RWPE2 (cell line): Measurements from ENCODE around the gene NLN.

Experiments
- ATAC-seq: fragments of 200-7000 bp; cut with Tn5 transposase; 3 replicates; pipeline ENCODE4 v1.9.1; 2021; ENCODE audit warnings: low read depth
- DNase-seq: peaks from one replicate; pipeline ENCODE4 v3.0.0-alpha.2; 2020; ENCODE audit warnings: low spot score
- H3K27ac ChIP-seq: fragments of 450-650 bp; 2 replicates; pipeline ENCODE4 v1.5.1; 2017; ENCODE audit warnings: mild to moderate bottlenecking; ENCODE audit not compliant: poor library complexity, severe bottlenecking
- H3K27me3 ChIP-seq: fragments of 250-450 bp; sonication (Bioruptor Pico); 2 replicates; pipeline ENCODE4 v1.5.1; 2021; ENCODE audit warnings: mild to moderate bottlenecking, moderate library complexity; ENCODE audit not compliant: insufficient read depth, poor library complexity, severe bottlenecking
- H3K36me3 ChIP-seq: fragments of 250-450 bp; sonication (Bioruptor Pico); 2 replicates; pipeline ENCODE4 v1.5.1; 2020; ENCODE audit warnings: low read depth, mild to moderate bottlenecking, moderate library complexity
- H3K4me1 ChIP-seq: fragments of 250-450 bp; sonication (Bioruptor Pico); 2 replicates; pipeline ENCODE4 v1.5.1; 2021; ENCODE audit warnings: mild to moderate bottlenecking, moderate library complexity; ENCODE audit not compliant: insufficient read depth, poor library complexity, severe bottlenecking
- H3K4me3 ChIP-seq: fragments of 250-450 bp; sonication (Bioruptor Pico); 2 replicates; pipeline ENCODE4 v1.5.1; 2021; ENCODE audit warnings: mild to moderate bottlenecking, moderate library complexity; ENCODE audit not compliant: severe bottlenecking
- H3K9me3 ChIP-seq: fragments of 250-450 bp; sonication (Bioruptor Pico); 2 replicates; pipeline ENCODE4 v1.5.1; 2021; ENCODE audit warnings: mild to moderate bottlenecking, moderate library complexity; ENCODE audit not compliant: severe bottlenecking
- TF ChIP-seq, protein P1 (sequence below): fragments of 450-650 bp; IDR thresholded peaks from one replicate; pipeline ENCODE4 v1.5.1; 2017; ENCODE audit warnings: mild to moderate bottlenecking, moderate library complexity; ENCODE audit not compliant: poor library complexity, severe bottlenecking

Gene NLN

DNA sequence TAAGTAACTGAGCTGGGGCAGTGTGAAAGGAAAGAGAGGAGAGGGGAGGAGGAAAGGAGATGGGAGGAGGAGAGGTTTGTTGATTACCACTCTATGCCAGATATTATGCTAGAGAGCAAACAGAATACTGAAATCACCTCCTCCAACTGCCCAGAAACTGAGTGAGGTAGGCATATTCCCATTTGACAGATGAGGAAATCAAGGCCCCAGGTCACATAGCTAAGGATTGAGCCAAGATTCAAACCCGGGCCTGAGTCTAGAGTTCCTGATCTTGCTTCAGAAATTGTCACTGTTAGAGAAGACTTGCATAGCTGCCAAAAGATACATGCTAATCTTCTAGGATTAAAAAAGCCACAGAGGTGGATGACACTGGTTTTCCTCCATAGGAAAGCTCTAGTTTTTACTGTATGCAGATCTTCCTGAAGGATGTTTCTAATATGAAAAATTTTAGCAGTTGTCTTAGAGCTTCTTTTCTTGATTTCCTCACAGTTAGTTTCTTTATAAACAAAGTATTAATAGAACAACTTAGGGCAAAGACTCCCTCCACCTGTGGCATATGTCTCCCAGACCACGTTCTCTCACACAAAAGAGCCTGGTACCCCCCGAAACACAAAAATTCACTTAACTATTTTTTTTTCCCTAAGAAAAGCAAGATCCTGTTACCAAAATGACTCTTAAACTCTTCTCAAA, 97.4 kb downstream of the NLN start:
- no peak overlapping the region for H3K4me3 ChIP-seq
- no peaks in the 10 kb centered on the region for H3K9me3 ChIP-seq
- no peak overlapping the region for H3K27ac ChIP-seq
- ATAC-seq = no peak
- peaks cover 21% of the 10 kb centered on the region for H3K36me3 ChIP-seq
- TF ChIP-seq, protein P1, sequence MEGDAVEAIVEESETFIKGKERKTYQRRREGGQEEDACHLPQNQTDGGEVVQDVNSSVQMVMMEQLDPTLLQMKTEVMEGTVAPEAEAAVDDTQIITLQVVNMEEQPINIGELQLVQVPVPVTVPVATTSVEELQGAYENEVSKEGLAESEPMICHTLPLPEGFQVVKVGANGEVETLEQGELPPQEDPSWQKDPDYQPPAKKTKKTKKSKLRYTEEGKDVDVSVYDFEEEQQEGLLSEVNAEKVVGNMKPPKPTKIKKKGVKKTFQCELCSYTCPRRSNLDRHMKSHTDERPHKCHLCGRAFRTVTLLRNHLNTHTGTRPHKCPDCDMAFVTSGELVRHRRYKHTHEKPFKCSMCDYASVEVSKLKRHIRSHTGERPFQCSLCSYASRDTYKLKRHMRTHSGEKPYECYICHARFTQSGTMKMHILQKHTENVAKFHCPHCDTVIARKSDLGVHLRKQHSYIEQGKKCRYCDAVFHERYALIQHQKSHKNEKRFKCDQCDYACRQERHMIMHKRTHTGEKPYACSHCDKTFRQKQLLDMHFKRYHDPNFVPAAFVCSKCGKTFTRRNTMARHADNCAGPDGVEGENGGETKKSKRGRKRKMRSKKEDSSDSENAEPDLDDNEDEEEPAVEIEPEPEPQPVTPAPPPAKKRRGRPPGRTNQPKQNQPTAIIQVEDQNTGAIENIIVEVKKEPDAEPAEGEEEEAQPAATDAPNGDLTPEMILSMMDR = no peak
- no peaks in the 10 kb centered on the region for H3K27me3 ChIP-seq
- no peak for DNase-seq
- H3K4me1 ChIP-seq = peaks cover 11% of the 10 kb centered on the region

DNA sequence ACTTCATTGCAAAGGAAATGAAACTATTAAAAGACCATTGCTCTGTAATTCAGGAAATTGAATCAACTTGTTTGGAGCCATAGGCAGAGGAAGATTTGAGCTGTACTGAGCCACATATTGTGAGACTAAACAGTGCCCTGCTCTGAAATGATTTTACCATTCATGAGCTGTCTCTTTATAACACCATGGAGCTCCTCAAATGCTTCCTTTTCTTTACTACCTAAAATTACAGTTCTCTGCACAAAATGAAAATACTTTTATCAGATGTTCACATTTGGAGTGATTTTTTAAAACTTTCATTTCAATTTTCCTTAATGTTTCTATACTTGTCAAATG, 97.9 kb downstream of the NLN start:
- H3K4me1 ChIP-seq = peaks cover 11% of the 10 kb centered on the region
- H3K27me3 ChIP-seq = no peaks in the 10 kb centered on the region
- no peak overlapping the region for H3K4me3 ChIP-seq
- no peak overlapping the region for H3K27ac ChIP-seq
- ATAC-seq = no peak
- no peak for DNase-seq
- H3K36me3 ChIP-seq = peaks cover 24% of the 10 kb centered on the region
- H3K9me3 ChIP-seq = no peaks in the 10 kb centered on the region
- TF ChIP-seq, protein P1 = no peak

DNA sequence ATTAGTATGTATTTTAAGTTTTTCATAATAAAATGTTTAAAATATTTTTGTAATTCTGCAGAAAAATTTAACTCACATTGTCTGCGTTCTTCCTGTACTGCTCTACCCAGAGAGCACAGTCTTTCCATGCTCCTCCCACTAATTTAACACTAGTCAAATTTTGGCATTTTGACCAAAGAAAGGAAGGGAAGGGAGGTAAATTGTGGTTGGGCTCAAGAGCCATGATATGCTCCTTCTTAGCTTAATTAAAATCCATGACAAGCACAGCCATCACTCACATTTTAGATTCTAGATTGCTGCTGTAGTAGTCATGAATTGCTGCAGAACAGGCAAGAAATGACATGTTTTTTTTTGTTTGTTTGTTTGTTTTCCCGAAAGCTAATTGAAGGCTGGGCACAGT, 98.4 kb downstream of the NLN start:
- Histone ChIP-seq H3K27me3 (no peaks in the 10 kb centered on the region), H3K27ac (no peak overlapping the region), H3K4me3 (no peak overlapping the region), H3K9me3 (no peaks in the 10 kb centered on the region), H3K4me1 (peaks cover 11% of the 10 kb centered on the region), H3K36me3 (peaks cover 24% of the 10 kb centered on the region)
- DNase-seq = no peak
- TF ChIP-seq, protein P1 = no peak
- ATAC-seq = no peak

- no peak overlapping the region for H3K4me3 ChIP-seq
- no peaks in the 10 kb centered on the region for H3K27me3 ChIP-seq
- peaks cover 11% of the 10 kb centered on the region for H3K4me1 ChIP-seq
- peaks cover 24% of the 10 kb centered on the region for H3K36me3 ChIP-seq
- ATAC-seq (no peak), DNase-seq (no peak)
- TF ChIP-seq, protein P1 = no peak
- H3K9me3 ChIP-seq = no peaks in the 10 kb centered on the region
- H3K27ac ChIP-seq = no peak overlapping the region
These were observed 100.0 kb downstream of the NLN start for GRCh38 chr5:65821966-65822365.

DNA sequence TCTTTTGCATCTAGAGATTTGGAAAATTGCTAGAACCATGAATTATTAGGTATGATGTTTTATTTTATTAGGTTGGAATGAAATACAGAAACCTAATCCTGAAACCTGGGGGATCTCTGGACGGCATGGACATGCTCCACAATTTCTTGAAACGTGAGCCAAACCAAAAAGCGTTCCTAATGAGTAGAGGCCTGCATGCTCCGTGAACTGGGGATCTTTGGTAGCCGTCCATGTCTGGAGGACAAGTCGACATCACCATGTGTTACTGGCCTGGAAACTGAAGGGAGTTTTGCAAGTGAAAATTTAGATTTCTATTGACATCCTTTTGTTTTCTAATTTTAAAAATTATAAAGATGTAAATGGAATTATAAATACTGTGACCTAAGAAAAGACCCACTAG, 100.7 kb downstream of the NLN start:
- ATAC-seq (no peak), DNase-seq (no peak)
- Histone ChIP-seq H3K27me3 (no peaks in the 10 kb centered on the region), H3K27ac (no peak overlapping the region), H3K4me1 (peaks cover 11% of the 10 kb centered on the region), H3K36me3 (peaks cover 24% of the 10 kb centered on the region), H3K9me3 (no peaks in the 10 kb centered on the region), H3K4me3 (no peak overlapping the region)
- TF ChIP-seq, protein P1 = no peak
